Fibroblast of lung (primary cell): ENCODE data around the gene TTC19. TPM values are rescaled to one million over a fixed set of nuclear protein-coding genes. Genes with fewer than 3 reads are reported as not detected.

ENCODE experiments used
- DNase-seq, 2 donors: peaks; one replicate each; pipeline versions ENCODE4 v3.0.0 to v3.0.0-alpha.2; 2010; ENCODE audit warnings: low read depth in 2 of 2
- H2AFZ ChIP-seq: 2 replicates; pipeline ENCODE4 v1.5.1; 2012; ENCODE audit warnings: low read length, control low read depth, inconsistent platforms
- H3K27ac ChIP-seq: 2 replicates; pipeline ENCODE4 v1.5.1; 2011; ENCODE audit warnings: low read length, control low read depth; ENCODE audit not compliant: insufficient read depth
- H3K27me3 ChIP-seq: 2 replicates; pipeline ENCODE4 v1.5.1; 2011; ENCODE audit warnings: mild to moderate bottlenecking, low read length; ENCODE audit not compliant: control insufficient read depth, insufficient read depth
- H3K36me3 ChIP-seq: 2 replicates; pipeline ENCODE4 v1.5.1; 2011; ENCODE audit warnings: low read length; ENCODE audit not compliant: control insufficient read depth, insufficient read depth
- H3K4me1 ChIP-seq: 2 replicates; pipeline ENCODE4 v1.5.1; 2011; ENCODE audit warnings: low read length; ENCODE audit not compliant: control insufficient read depth, insufficient read depth; ENCODE audit errors: extremely low read depth
- H3K4me2 ChIP-seq: 2 replicates; pipeline ENCODE4 v1.5.1; 2011; ENCODE audit warnings: low read length, control low read depth; ENCODE audit not compliant: insufficient read depth; ENCODE audit errors: extremely low read depth
- H3K4me3 ChIP-seq, 4 experiments: fragments of 200-600 bp in 1 of 4; sonication (generic) in 1 of 4; replicated peaks in 1 of 4; 2 replicates each; pipeline ENCODE4 v1.5.1; 2011 to 2016; ENCODE audit warnings: low read length in 4 of 4, low read depth in 3 of 4, mild to moderate bottlenecking in 3 of 4, control low read depth in 2 of 4, inconsistent platforms in 1 of 4, mixed read lengths in 1 of 4; ENCODE audit not compliant: insufficient read depth in 1 of 4; ENCODE audit errors: control extremely low read depth in 1 of 4
- H3K79me2 ChIP-seq: 2 replicates; pipeline ENCODE4 v1.5.1; 2012; ENCODE audit warnings: mild to moderate bottlenecking, low read length, inconsistent platforms; ENCODE audit not compliant: control insufficient read depth, insufficient read depth
- H3K9ac ChIP-seq: 2 replicates; pipeline ENCODE4 v1.5.1; 2011; ENCODE audit warnings: mild to moderate bottlenecking, low read length, control low read depth; ENCODE audit not compliant: insufficient read depth
- H3K9me3 ChIP-seq: 2 replicates; pipeline ENCODE4 v1.5.1; 2012; ENCODE audit warnings: low read depth, low read length; ENCODE audit not compliant: control insufficient read depth, insufficient read depth
- H4K20me1 ChIP-seq: 2 replicates; pipeline ENCODE4 v1.5.1; 2011; ENCODE audit warnings: low read length; ENCODE audit not compliant: control insufficient read depth, insufficient read depth; ENCODE audit errors: extremely low read depth
- EZH2 ChIP-seq: IDR thresholded peaks from 2 replicates; pipeline ENCODE4 v1.5.1; 2012; ENCODE audit warnings: low read length, control low read depth, mild to moderate bottlenecking; ENCODE audit errors: missing control alignments
- polyA plus RNA-seq, 2 donors: library from polyadenylated mRNA; depleted of rRNA in 1 of 2; stranded (reverse) in 1 of 2; unstranded in 1 of 2; fragments of >200 nt; gene quantifications; 2 replicates each; pipeline ENCODE4 v1.2.1, GENCODE V29; 2011 to 2012; ENCODE audit warnings: missing spikeins in 1 of 2
- total RNA-seq: library from RNA; depleted of rRNA; stranded (reverse); fragments of >200 nt; gene quantifications from 2 replicates; pipeline ENCODE4 v1.2.1, GENCODE V29; 2014
- TF ChIP-seq, protein P1 (sequence below), 2 donors: IDR thresholded peaks in 1 of 2; conservative IDR thresholded peaks in 1 of 2; 1 replicate in 1 of 2; 2 replicates in 1 of 2; pipeline ENCODE4 v1.5.1; 2011 to 2012; ENCODE audit warnings: low read length in 2 of 2, control low read depth in 1 of 2, inconsistent platforms in 1 of 2, low read depth in 1 of 2, mild to moderate bottlenecking in 1 of 2

Gene TTC19
- total and polyA plus RNA-seq, 2 donors (not counting 1 experiment from before 2014, with no cell fraction given): 4.2 to 23.0 TPM

DNA sequence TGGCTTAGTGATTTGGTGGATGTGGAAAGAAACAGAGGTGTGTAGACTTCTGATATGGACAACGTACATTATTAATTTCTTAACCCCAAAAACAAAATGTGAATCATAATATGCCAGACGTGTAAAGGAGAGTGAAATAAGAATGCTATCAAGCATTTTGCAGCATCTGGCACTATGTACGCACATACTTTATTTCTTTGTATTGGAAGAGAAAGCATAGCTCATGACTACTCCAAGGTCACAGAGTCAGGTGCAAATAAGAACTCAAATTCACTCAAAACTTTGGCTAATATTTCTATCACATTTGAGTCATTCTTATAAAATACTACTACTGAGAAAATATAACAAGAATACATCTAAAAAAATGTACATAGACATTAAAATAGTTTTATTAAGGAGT, 74.8 kb downstream of the TTC19 start:
- Histone ChIP-seq H3K4me3 (no peak overlapping the region), H3K36me3 (peaks cover 9% of the 10 kb centered on the region), H4K20me1 (no peaks in the 10 kb centered on the region), H3K79me2 (no peaks in the 10 kb centered on the region), H3K4me1 (no peaks in the 10 kb centered on the region), H3K27ac (no peak overlapping the region), H3K9me3 (no peaks in the 10 kb centered on the region), H2AFZ (no peak overlapping the region), H3K4me2 (no peak overlapping the region), H3K27me3 (no peaks in the 10 kb centered on the region), H3K9ac (no peak overlapping the region)
- no peak for DNase-seq
- no peak for TF ChIP-seq EZH2
- TF ChIP-seq, protein P1, sequence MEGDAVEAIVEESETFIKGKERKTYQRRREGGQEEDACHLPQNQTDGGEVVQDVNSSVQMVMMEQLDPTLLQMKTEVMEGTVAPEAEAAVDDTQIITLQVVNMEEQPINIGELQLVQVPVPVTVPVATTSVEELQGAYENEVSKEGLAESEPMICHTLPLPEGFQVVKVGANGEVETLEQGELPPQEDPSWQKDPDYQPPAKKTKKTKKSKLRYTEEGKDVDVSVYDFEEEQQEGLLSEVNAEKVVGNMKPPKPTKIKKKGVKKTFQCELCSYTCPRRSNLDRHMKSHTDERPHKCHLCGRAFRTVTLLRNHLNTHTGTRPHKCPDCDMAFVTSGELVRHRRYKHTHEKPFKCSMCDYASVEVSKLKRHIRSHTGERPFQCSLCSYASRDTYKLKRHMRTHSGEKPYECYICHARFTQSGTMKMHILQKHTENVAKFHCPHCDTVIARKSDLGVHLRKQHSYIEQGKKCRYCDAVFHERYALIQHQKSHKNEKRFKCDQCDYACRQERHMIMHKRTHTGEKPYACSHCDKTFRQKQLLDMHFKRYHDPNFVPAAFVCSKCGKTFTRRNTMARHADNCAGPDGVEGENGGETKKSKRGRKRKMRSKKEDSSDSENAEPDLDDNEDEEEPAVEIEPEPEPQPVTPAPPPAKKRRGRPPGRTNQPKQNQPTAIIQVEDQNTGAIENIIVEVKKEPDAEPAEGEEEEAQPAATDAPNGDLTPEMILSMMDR (conservative IDR thresholded peaks at IDR 0.05 in 1 of 2, IDR thresholded peaks at IDR 0.05 in 1 of 2; ENCODE audit: low read depth in 1 of 2, low read length in 2 of 2): no peak

DNA sequence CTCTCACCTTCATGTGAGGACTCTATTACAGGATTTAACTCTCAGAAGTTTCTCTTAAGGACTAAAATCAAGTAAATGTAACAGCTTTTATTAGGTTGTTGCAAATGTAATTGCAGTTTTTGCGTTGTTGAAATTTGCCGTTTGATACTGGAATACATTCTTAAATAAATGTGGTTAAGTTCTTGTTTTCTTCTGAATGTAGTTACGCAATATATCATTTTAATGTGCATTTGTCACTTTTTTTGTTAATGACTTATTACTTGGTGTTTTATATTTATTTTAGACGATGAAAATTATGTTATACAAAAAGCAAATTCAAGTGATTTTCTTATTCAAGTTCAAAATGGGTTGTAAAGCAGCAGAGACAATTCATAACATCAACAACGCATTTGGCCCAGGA, 76.3 kb downstream of the TTC19 start:
- DNase-seq: no peak
- Histone ChIP-seq H3K27ac (no peak overlapping the region), H3K9me3 (no peaks in the 10 kb centered on the region), H3K4me3 (no peak overlapping the region), H3K79me2 (no peaks in the 10 kb centered on the region), H3K4me2 (no peak overlapping the region), H2AFZ (no peak overlapping the region), H3K27me3 (no peaks in the 10 kb centered on the region), H4K20me1 (no peaks in the 10 kb centered on the region), H3K9ac (no peak overlapping the region), H3K36me3 (peaks cover 15% of the 10 kb centered on the region), H3K4me1 (no peaks in the 10 kb centered on the region)
- TF ChIP-seq, protein P1 (conservative IDR thresholded peaks at IDR 0.05 in 1 of 2, IDR thresholded peaks at IDR 0.05 in 1 of 2; ENCODE audit: low read depth in 1 of 2, low read length in 2 of 2): no peak
- TF ChIP-seq EZH2: no peak

Other genes starting within 250 kb of the TTC19 start
- 10.5 and 17.2 TPM in 2 replicates for gene ADORA2B, start 54.7 kb upstream of the TTC19 start, total RNA-seq
- 3.1 and 6.3 TPM in 2 replicates for gene ADORA2B, start 54.7 kb upstream of the TTC19 start, polyA plus RNA-seq
- gene ZSWIM7, start 120 bp upstream of the TTC19 start, total RNA-seq: 15.4 and 28.9 TPM in 2 replicates
- gene ZSWIM7, start 120 bp upstream of the TTC19 start, polyA plus RNA-seq: 17.6 and 23.2 TPM in 2 replicates
- gene NCOR1, start 215.7 kb downstream of the TTC19 start, total RNA-seq: 63.2 and 106 TPM in 2 replicates
- gene NCOR1, start 215.7 kb downstream of the TTC19 start, polyA plus RNA-seq: 67.6 and 92.8 TPM in 2 replicates
- gene PIGL, start 217.4 kb downstream of the TTC19 start, total RNA-seq: 14.4 and 19.3 TPM in 2 replicates
- gene PIGL, start 217.4 kb downstream of the TTC19 start, polyA plus RNA-seq: 12.6 and 16.4 TPM in 2 replicates